GM12875 (cell line): ENCODE data around the gene CEP295NL.

Experiments
- H3K4me3 ChIP-seq: one replicate; pipeline ENCODE4 v1.5.1; 2011; ENCODE audit warnings: low read depth, low read length, control low read depth
- CTCF ChIP-seq: IDR thresholded peaks from 2 replicates; pipeline ENCODE4 v1.5.1; 2011; ENCODE audit warnings: low read depth, mild to moderate bottlenecking, control low read depth, inconsistent platforms, low read length, moderate library complexity, borderline replicate concordance; ENCODE audit not compliant: insufficient read depth

CEP295NL gene

GRCh38 chr17:78924481-78925151, 21.6 kb upstream of the CEP295NL start:
- TF ChIP-seq CTCF: no peak
- H3K4me3 ChIP-seq: no peak overlapping the region

DNA sequence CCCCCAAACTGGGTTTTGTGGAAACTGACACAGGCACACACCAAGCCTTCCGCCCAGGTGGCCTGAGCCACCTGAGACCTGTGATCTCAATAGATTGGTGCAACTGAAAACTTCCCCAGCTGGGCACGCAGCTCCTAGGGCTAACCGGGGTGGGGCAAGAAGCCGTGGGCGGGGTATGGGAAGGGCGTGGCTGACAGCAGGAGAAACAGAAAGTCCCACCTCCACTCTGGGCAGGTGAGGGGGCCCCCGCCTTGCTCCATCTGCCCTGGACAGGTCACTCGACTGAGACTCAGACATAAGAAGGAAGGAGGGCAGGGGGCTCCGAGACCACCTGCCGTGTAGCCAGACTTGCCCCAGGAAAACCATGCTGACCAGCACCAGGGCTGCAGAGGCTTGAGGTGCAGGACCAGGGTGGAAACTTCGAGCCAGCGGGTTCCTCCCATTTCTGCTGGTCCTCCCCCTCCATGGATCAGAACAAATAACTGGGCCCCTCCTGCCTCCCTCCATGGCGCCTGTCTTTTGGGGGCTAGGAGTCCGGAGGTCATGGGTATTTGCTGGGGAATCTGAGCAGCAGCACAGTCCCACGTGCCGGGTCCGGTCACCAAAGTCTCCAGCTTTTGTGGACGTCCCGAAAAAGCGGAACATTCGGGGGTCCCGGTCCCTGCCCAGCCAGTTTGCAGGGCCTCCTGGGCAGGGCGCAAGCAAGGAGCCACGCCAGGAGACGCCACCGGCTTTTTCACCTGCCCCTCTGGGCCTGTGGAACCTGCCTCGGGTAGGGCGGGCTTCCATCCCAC, 20.9 kb upstream of the CEP295NL start:
- no peak for TF ChIP-seq CTCF
- H3K4me3 ChIP-seq: no peak overlapping the region

- TF ChIP-seq CTCF: no peak
- H3K4me3 ChIP-seq: no peak overlapping the region
These were observed 20.0 kb upstream of the CEP295NL start for GRCh38 chr17:78922816-78923498.

- TF ChIP-seq CTCF: no peak
- no peak overlapping the region for H3K4me3 ChIP-seq
These were observed 18.5 kb upstream of the CEP295NL start for GRCh38 chr17:78921437-78921971.

GRCh38 chr17:78920528-78920927, 17.5 kb upstream of the CEP295NL start:
- no peak overlapping the region for H3K4me3 ChIP-seq
- TF ChIP-seq CTCF: no peak

DNA sequence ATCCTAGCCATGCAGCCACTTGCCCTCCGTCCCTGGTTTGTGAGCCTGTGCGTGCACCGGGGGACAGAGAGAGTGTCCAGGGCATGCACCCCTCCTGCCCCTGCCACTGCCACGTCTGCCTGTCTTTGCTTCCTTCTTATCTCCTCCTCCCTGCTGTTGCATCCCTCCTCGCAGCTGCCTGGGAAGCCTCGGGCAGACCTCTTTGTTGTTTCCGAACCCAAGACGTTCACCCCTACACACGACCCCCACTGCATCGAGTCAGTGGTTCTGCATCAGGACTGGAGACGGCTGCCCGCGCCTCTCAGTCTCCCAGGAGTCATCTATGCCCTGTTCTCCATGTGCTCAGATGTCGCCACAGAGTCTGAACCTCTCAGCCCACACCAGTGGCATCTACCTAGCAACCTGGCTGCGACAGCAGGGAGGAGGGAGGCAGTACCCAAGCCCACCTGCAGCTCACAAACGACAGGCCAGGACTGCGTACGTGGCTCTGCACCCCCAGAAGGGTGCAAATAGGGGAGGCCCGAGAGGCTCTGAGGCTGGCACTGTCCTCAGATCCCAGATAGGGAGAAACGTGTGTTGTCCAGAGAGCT, 17.0 kb upstream of the CEP295NL start:
- no peak for TF ChIP-seq CTCF
- H3K4me3 ChIP-seq: no peak overlapping the region
